ENCODE measurements around the gene SSR3.

DNA sequence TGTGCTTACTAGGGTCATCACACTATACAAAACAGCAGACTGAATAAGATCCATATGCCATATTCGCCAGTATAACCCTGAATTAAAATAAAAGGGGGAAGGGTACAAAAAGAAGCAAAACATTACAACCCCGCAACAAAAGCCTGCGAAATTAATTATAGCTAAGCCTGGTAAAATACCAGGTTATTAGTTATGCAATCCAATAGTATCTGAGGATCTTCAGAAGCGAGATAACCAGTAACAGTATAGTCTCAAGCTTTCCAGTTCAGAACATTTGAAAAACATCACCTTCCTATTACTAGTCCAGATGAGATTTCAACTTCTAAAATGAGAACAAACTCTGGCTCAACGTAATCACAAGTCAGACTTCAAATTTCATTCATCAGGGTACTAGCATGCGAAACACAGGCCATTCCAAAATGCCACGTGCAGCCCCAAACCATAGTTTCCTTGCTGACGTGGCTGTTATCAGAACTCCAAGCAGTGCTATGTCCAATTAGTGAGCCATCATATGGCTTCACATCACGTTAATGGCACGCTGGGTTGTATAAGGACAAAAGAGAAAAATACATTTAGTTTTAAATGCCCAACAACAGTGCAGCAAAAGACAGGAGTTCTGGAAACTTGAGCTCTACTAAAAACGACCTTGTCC, 1.1 kb downstream of the SSR3 start:
- TF ChIP-seq, protein P1, sequence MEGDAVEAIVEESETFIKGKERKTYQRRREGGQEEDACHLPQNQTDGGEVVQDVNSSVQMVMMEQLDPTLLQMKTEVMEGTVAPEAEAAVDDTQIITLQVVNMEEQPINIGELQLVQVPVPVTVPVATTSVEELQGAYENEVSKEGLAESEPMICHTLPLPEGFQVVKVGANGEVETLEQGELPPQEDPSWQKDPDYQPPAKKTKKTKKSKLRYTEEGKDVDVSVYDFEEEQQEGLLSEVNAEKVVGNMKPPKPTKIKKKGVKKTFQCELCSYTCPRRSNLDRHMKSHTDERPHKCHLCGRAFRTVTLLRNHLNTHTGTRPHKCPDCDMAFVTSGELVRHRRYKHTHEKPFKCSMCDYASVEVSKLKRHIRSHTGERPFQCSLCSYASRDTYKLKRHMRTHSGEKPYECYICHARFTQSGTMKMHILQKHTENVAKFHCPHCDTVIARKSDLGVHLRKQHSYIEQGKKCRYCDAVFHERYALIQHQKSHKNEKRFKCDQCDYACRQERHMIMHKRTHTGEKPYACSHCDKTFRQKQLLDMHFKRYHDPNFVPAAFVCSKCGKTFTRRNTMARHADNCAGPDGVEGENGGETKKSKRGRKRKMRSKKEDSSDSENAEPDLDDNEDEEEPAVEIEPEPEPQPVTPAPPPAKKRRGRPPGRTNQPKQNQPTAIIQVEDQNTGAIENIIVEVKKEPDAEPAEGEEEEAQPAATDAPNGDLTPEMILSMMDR (IDR thresholded peaks at IDR 0.05 in 2 of 3, conservative IDR thresholded peaks at IDR 0.05 in 1 of 3; ENCODE audit: borderline replicate concordance in 1 of 3, insufficient read depth in 1 of 3, low read depth in 2 of 3, low read length in 2 of 3): no peak
- no peak for TF ChIP-seq EGR1 (IDR thresholded peaks at IDR 0.05; ENCODE audit: low read depth)
- TF ChIP-seq RAD21 (IDR thresholded peaks at IDR 0.05; ENCODE audit: low read depth): no peak
- TF ChIP-seq, protein P2, sequence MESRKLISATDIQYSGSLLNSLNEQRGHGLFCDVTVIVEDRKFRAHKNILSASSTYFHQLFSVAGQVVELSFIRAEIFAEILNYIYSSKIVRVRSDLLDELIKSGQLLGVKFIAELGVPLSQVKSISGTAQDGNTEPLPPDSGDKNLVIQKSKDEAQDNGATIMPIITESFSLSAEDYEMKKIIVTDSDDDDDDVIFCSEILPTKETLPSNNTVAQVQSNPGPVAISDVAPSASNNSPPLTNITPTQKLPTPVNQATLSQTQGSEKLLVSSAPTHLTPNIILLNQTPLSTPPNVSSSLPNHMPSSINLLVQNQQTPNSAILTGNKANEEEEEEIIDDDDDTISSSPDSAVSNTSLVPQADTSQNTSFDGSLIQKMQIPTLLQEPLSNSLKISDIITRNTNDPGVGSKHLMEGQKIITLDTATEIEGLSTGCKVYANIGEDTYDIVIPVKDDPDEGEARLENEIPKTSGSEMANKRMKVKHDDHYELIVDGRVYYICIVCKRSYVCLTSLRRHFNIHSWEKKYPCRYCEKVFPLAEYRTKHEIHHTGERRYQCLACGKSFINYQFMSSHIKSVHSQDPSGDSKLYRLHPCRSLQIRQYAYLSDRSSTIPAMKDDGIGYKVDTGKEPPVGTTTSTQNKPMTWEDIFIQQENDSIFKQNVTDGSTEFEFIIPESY (IDR thresholded peaks at IDR 0.05; ENCODE audit: extremely low read depth, insufficient replicate concordance, low read length): no peak
- TF ChIP-seq POLR2A (IDR thresholded peaks at IDR 0.05; ENCODE audit: borderline replicate concordance, extremely low read depth, insufficient read depth, insufficient read length): no peak
- no peak for TF ChIP-seq SRF (IDR thresholded peaks at IDR 0.05; ENCODE audit: low read depth)
- TF ChIP-seq POLR2AphosphoS5 (IDR thresholded peaks at IDR 0.05; ENCODE audit: low read depth, low read length): no peak
- TF ChIP-seq, protein P3, sequence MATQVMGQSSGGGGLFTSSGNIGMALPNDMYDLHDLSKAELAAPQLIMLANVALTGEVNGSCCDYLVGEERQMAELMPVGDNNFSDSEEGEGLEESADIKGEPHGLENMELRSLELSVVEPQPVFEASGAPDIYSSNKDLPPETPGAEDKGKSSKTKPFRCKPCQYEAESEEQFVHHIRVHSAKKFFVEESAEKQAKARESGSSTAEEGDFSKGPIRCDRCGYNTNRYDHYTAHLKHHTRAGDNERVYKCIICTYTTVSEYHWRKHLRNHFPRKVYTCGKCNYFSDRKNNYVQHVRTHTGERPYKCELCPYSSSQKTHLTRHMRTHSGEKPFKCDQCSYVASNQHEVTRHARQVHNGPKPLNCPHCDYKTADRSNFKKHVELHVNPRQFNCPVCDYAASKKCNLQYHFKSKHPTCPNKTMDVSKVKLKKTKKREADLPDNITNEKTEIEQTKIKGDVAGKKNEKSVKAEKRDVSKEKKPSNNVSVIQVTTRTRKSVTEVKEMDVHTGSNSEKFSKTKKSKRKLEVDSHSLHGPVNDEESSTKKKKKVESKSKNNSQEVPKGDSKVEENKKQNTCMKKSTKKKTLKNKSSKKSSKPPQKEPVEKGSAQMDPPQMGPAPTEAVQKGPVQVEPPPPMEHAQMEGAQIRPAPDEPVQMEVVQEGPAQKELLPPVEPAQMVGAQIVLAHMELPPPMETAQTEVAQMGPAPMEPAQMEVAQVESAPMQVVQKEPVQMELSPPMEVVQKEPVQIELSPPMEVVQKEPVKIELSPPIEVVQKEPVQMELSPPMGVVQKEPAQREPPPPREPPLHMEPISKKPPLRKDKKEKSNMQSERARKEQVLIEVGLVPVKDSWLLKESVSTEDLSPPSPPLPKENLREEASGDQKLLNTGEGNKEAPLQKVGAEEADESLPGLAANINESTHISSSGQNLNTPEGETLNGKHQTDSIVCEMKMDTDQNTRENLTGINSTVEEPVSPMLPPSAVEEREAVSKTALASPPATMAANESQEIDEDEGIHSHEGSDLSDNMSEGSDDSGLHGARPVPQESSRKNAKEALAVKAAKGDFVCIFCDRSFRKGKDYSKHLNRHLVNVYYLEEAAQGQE (IDR thresholded peaks at IDR 0.05; ENCODE audit: low read depth): no peak
- TF ChIP-seq TCF7L2 (IDR thresholded peaks at IDR 0.05; ENCODE audit: borderline replicate concordance, extremely low read depth, insufficient read depth, insufficient read length): no peak
- TF ChIP-seq EZH2 (IDR thresholded peaks at IDR 0.05): no peak
- no peak for TF ChIP-seq ZFX (IDR thresholded peaks at IDR 0.05)
- no peak for TF ChIP-seq SIN3A (IDR thresholded peaks at IDR 0.05; ENCODE audit: low read depth)
- TF ChIP-seq ZNF274 (IDR thresholded peaks at IDR 0.05; ENCODE audit: low read depth, low read length): no peak
- TF ChIP-seq SP1 (IDR thresholded peaks at IDR 0.05; ENCODE audit: low read depth): no peak

Data from HCT116 (cell line).